Stimulated activated CD8-positive, alpha-beta memory T cell treated with anti-CD3 and anti-CD28 coated beads, Interleukin-12 subunit alpha, Interleukin-12 subunit beta, amount 100 ng/mL, for 1 hour (primary cell): ENCODE results near the gene TRMT5.

Experiments used
- DNase-seq: peaks from one replicate; pipeline ENCODE4 v3.0.0-alpha.2; 2020; ENCODE audit warnings: low read depth

The TRMT5 gene

GRCh38 chr14:60980811-60981632 is at the start of gene TRMT5, which contains the start of gene SLC38A6:
TRMT5 (minus strand) TSS chr14:60981079; CDS start chr14:60980973, 106 bp downstream.
SLC38A6 (plus strand) TSS chr14:60981245; CDS start chr14:60981278, 33 bp downstream.
- peak; percentile 85 for DNase-seq

- no peak for DNase-seq
Observed at GRCh38 chr14:61026526-61026925, 45.6 kb upstream of the TRMT5 start.

GRCh38 chr14:61025251-61026223 is 44.7 kb upstream of the TRMT5 start:
- peak; percentile 27 for DNase-seq

GRCh38 chr14:61019537-61019936 is 38.7 kb upstream of the TRMT5 start:
- no peak for DNase-seq

GRCh38 chr14:61003571-61003970 is 22.7 kb upstream of the TRMT5 start:
- DNase-seq, result no peak

GRCh38 chr14:60999536-60999935 is 18.7 kb upstream of the TRMT5 start:
- no peak for DNase-seq

GRCh38 chr14:60998617-60999016 is 17.7 kb upstream of the TRMT5 start:
- no peak for DNase-seq

- no peak for DNase-seq
Observed at GRCh38 chr14:60989599-60989998, 8.7 kb upstream of the TRMT5 start.

- DNase-seq, result no peak
Observed at GRCh38 chr14:60986500-60986899, 5.6 kb upstream of the TRMT5 start.

- no peak for DNase-seq
Observed at GRCh38 chr14:60984196-60984595, 3.3 kb upstream of the TRMT5 start.

- DNase-seq, result no peak
Observed at GRCh38 chr14:60981633-60982455, 965 bp upstream of the TRMT5 start.

GRCh38 chr14:60977847-60978246 is 3.0 kb downstream of the TRMT5 start:
- no peak for DNase-seq

- no peak for DNase-seq
Observed at GRCh38 chr14:60975551-60975950, 5.3 kb downstream of the TRMT5 start.

- no peak for DNase-seq
Observed at GRCh38 chr14:60974090-60974651, 6.7 kb downstream of the TRMT5 start.

GRCh38 chr14:60973070-60973469 is 7.8 kb downstream of the TRMT5 start:
- DNase-seq, result no peak

GRCh38 chr14:60972295-60972694 is 8.6 kb downstream of the TRMT5 start:
- DNase-seq, result no peak

- no peak for DNase-seq
Observed at GRCh38 chr14:60971271-60971670, 9.6 kb downstream of the TRMT5 start.

GRCh38 chr14:60970146-60970545 is 10.7 kb downstream of the TRMT5 start:
- no peak for DNase-seq

GRCh38 chr14:60968671-60969070 is 12.2 kb downstream of the TRMT5 start:
- no peak for DNase-seq

- no peak for DNase-seq
Observed at GRCh38 chr14:60968099-60968498, 12.8 kb downstream of the TRMT5 start.

GRCh38 chr14:60965402-60965801 is 15.5 kb downstream of the TRMT5 start:
- no peak for DNase-seq

GRCh38 chr14:60964904-60965303 is 16.0 kb downstream of the TRMT5 start:
- no peak for DNase-seq
